ENCODE data around the gene WDR45.

DNA sequence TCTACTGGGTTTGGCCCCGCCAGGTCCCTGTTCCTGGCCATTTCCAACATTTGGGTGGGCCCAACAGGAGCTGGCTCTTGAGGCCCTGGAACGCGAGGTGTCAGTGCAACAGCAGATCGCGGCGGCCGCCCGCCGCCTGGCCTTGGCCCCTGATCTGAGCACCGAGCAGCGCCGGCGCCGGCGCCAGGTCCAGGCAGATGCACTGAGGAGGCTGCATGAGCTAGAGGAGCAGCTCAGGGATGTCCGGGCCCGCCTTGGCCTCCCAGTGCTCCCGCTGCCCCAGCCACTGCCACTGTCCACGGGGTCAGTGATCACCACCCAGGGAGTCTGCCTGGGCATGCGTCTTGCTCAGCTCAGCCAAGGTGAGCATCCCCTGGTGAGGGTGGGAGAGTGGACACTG, 15.4 kb downstream of the WDR45 start:
- no peak for TF ChIP-seq EP300 (conservative IDR thresholded peaks at IDR 0.05; ENCODE audit: poor library complexity, severe bottlenecking)
- TF ChIP-seq CTCF (IDR thresholded peaks at IDR 0.05; ENCODE audit: poor library complexity, severe bottlenecking) = no peak
- TF ChIP-seq EZH2 (IDR thresholded peaks at IDR 0.05; ENCODE audit: borderline replicate concordance, insufficient read depth, low read length, poor library complexity, severe bottlenecking) = no peak
